Tibial nerve (tissue), 4 donors: Measurements from ENCODE around the gene CDC42BPB.

Source experiments
- CTCF ChIP-seq, 5 experiments: fragments of 200-600 bp in 3 of 5; fragments of 450-650 bp in 2 of 5; sonication (generic) in 3 of 5; IDR thresholded peaks; one replicate each; pipeline ENCODE4 v1.5.1; 2016 to 2019; ENCODE audit warnings: antibody characterized with exemption in 5 of 5, mild to moderate bottlenecking in 3 of 5, moderate library complexity in 2 of 5
- EP300 ChIP-seq, 2 donors: sonication (generic); formaldehyde crosslinking; IDR thresholded peaks; one replicate each; pipeline ENCODE4 v1.6.1; 2017; ENCODE audit warnings: antibody characterized with exemption in 2 of 2, mild to moderate bottlenecking in 1 of 2
- POLR2A ChIP-seq, 2 donors: fragments of 450-650 bp; IDR thresholded peaks; one replicate each; pipeline ENCODE4 v1.6.1; 2017; ENCODE audit warnings: antibody characterized with exemption in 2 of 2, mild to moderate bottlenecking in 2 of 2, moderate library complexity in 2 of 2

GRCh38 chr14:102922490-102923200 is 134.7 kb downstream of the CDC42BPB start, which contains the start of gene AMN:
- TF ChIP-seq POLR2A (IDR thresholded peaks at IDR 0.05) (no peak), CTCF (IDR thresholded peaks at IDR 0.05) (no peak), EP300 (IDR thresholded peaks at IDR 0.05) (no peak)
